ENCODE results near the gene ZDHHC19.

ZDHHC19 gene

GRCh38 chr3:196150481-196150880 is 60.7 kb downstream of the ZDHHC19 start:
- Histone ChIP-seq H3K9me2 (ENCODE audit: low read depth, low read length) (no peaks in the 10 kb centered on the region), H4K20me1 (ENCODE audit: insufficient read depth, low read length) (no peaks in the 10 kb centered on the region), H2AFZ (ENCODE audit: low read length) (no peak overlapping the region), H3K79me2 (ENCODE audit: insufficient read depth, low read length) (no peaks in the 10 kb centered on the region), H3K9ac (ENCODE audit: low read length) (no peak overlapping the region), H3K9me3 (ENCODE audit: low read length) (peaks cover 17% of the 10 kb centered on the region), H3K4me3 (ENCODE audit: low read depth, low read length, poor library complexity, severe bottlenecking) (no peak overlapping the region), H3K27me3 (ENCODE audit: insufficient read depth, low read length) (peaks cover 17% of the 10 kb centered on the region; the same call in 1 of the 2 replicates), H3K4me2 (ENCODE audit: low read length) (no peak overlapping the region), H3K27ac (ENCODE audit: low read depth, low read length, poor library complexity, severe bottlenecking) (no peak overlapping the region), H3F3A (ENCODE audit: insufficient read depth, low read length) (no peaks in the 10 kb centered on the region), H3K4me1 (ENCODE audit: insufficient read depth, low read length, severe bottlenecking) (no peaks in the 10 kb centered on the region), H3K36me3 (ENCODE audit: insufficient read depth, low read length) (no peaks in the 10 kb centered on the region; the same call in 1 of the 2 replicates)
- TF ChIP-seq CTCF (IDR thresholded peaks at IDR 0.05; ENCODE audit: low read length), result no peak
- TF ChIP-seq EZH2 (IDR thresholded peaks at IDR 0.05; ENCODE audit: borderline replicate concordance, low read length), result no peak

GRCh38 chr3:196149831-196150301 is 61.3 kb downstream of the ZDHHC19 start:
- no peak overlapping the region for H3K4me2 ChIP-seq (ENCODE audit: low read length)
- H4K20me1 ChIP-seq (ENCODE audit: insufficient read depth, low read length), result no peaks in the 10 kb centered on the region
- H3K4me3 ChIP-seq (ENCODE audit: low read depth, low read length, poor library complexity, severe bottlenecking), result no peak overlapping the region
- H2AFZ ChIP-seq (ENCODE audit: low read length), result no peak overlapping the region
- H3K27ac ChIP-seq (ENCODE audit: low read depth, low read length, poor library complexity, severe bottlenecking), result no peak overlapping the region
- no peak for TF ChIP-seq CTCF (IDR thresholded peaks at IDR 0.05; ENCODE audit: low read length)
- H3K9me2 ChIP-seq (ENCODE audit: low read depth, low read length), result no peaks in the 10 kb centered on the region
- H3K9me3 ChIP-seq (ENCODE audit: low read length), result peaks cover 17% of the 10 kb centered on the region
- H3F3A ChIP-seq (ENCODE audit: insufficient read depth, low read length), result no peaks in the 10 kb centered on the region
- no peaks in the 10 kb centered on the region for H3K79me2 ChIP-seq (ENCODE audit: insufficient read depth, low read length)
- peaks cover 17% of the 10 kb centered on the region; the same call in 1 of the 2 replicates for H3K27me3 ChIP-seq (ENCODE audit: insufficient read depth, low read length)
- no peak overlapping the region for H3K9ac ChIP-seq (ENCODE audit: low read length)
- H3K36me3 ChIP-seq (ENCODE audit: insufficient read depth, low read length), result no peaks in the 10 kb centered on the region; the same call in 1 of the 2 replicates
- H3K4me1 ChIP-seq (ENCODE audit: insufficient read depth, low read length, severe bottlenecking), result no peaks in the 10 kb centered on the region

- no peak overlapping the region for H3K27ac ChIP-seq (ENCODE audit: low read depth, low read length, poor library complexity, severe bottlenecking)
- H3K9me3 ChIP-seq (ENCODE audit: low read length), result peaks cover 17% of the 10 kb centered on the region
- no peak overlapping the region for H3K4me2 ChIP-seq (ENCODE audit: low read length)
- H3K36me3 ChIP-seq (ENCODE audit: insufficient read depth, low read length), result no peaks in the 10 kb centered on the region; the same call in 1 of the 2 replicates
- H3K9ac ChIP-seq (ENCODE audit: low read length), result no peak overlapping the region
- H3K79me2 ChIP-seq (ENCODE audit: insufficient read depth, low read length), result no peaks in the 10 kb centered on the region
- no peaks in the 10 kb centered on the region for H3K4me1 ChIP-seq (ENCODE audit: insufficient read depth, low read length, severe bottlenecking)
- H2AFZ ChIP-seq (ENCODE audit: low read length), result no peak overlapping the region
- H3K9me2 ChIP-seq (ENCODE audit: low read depth, low read length), result no peaks in the 10 kb centered on the region
- no peaks in the 10 kb centered on the region for H3F3A ChIP-seq (ENCODE audit: insufficient read depth, low read length)
- TF ChIP-seq EZH2 (IDR thresholded peaks at IDR 0.05; ENCODE audit: borderline replicate concordance, low read length), result no peak
- TF ChIP-seq CTCF (IDR thresholded peaks at IDR 0.05; ENCODE audit: low read length), result no peak
- peaks cover 19% of the 10 kb centered on the region; the same call in 1 of the 2 replicates for H3K27me3 ChIP-seq (ENCODE audit: insufficient read depth, low read length)
- no peaks in the 10 kb centered on the region for H4K20me1 ChIP-seq (ENCODE audit: insufficient read depth, low read length)
- no peak overlapping the region for H3K4me3 ChIP-seq (ENCODE audit: low read depth, low read length, poor library complexity, severe bottlenecking)
Observed at GRCh38 chr3:196149375-196149774, 61.8 kb downstream of the ZDHHC19 start.

Measured in OCI-LY1 (cell line).